Cortex of kidney (tissue), 1 donor: ENCODE results near the gene PEX14.

Experiments
- DNase-seq: peaks from one replicate; lab custom pipeline; 2025; lab: John Stamatoyannopoulos, UW

PEX14 gene

GRCh38 chr1:10617931-10618885 is 143.5 kb downstream of the PEX14 start:
- DNase-seq: no peak

GRCh38 chr1:10620776-10621175 is 146.0 kb downstream of the PEX14 start:
- DNase-seq: no peak

- no peak for DNase-seq
Observed at GRCh38 chr1:10621906-10622305, 147.2 kb downstream of the PEX14 start.

GRCh38 chr1:10622910-10623685 is 148.3 kb downstream of the PEX14 start:
- DNase-seq: no peak

- no peak for DNase-seq
Observed at GRCh38 chr1:10623686-10624145, 149.0 kb downstream of the PEX14 start.

GRCh38 chr1:10624256-10625050 is 149.7 kb downstream of the PEX14 start:
- no peak for DNase-seq

- no peak for DNase-seq
Observed at GRCh38 chr1:10625076-10625475, 150.3 kb downstream of the PEX14 start.

GRCh38 chr1:10625554-10625953 is 150.8 kb downstream of the PEX14 start:
- no peak for DNase-seq

GRCh38 chr1:10626131-10626731 is 151.5 kb downstream of the PEX14 start:
- DNase-seq: no peak

GRCh38 chr1:10626791-10627410 is 152.2 kb downstream of the PEX14 start:
- no peak for DNase-seq

GRCh38 chr1:10628685-10629084 is 153.9 kb downstream of the PEX14 start:
- no peak for DNase-seq

GRCh38 chr1:10629091-10629815 is 154.5 kb downstream of the PEX14 start:
- no peak for DNase-seq

GRCh38 chr1:10629816-10630571 is 155.2 kb downstream of the PEX14 start:
- DNase-seq: no peak

GRCh38 chr1:10630661-10631120 is 155.9 kb downstream of the PEX14 start:
- no peak for DNase-seq

GRCh38 chr1:10631121-10631810 is 156.5 kb downstream of the PEX14 start:
- no peak for DNase-seq

GRCh38 chr1:10631811-10632593 is 157.3 kb downstream of the PEX14 start:
- DNase-seq: no peak

GRCh38 chr1:10632691-10633090 is 157.9 kb downstream of the PEX14 start:
- no peak for DNase-seq

GRCh38 chr1:10633416-10633815 is 158.7 kb downstream of the PEX14 start:
- DNase-seq: no peak
